IPS-20b (cell line): ENCODE data around the gene TRIM68.

Source experiments
- H3K27ac ChIP-seq: one replicate; pipeline ENCODE4 v1.5.1; 2013; ENCODE audit warnings: low read length
- H3K27me3 ChIP-seq: 2 replicates; pipeline ENCODE4 v1.6.1; 2013; ENCODE audit warnings: mild to moderate bottlenecking, low read length, inconsistent platforms; ENCODE audit not compliant: insufficient read depth
- H3K36me3 ChIP-seq: 2 replicates; pipeline ENCODE4 v1.6.1; 2013; ENCODE audit warnings: low read depth, mild to moderate bottlenecking, inconsistent platforms, low read length, moderate library complexity; ENCODE audit not compliant: insufficient read depth
- H3K4me1 ChIP-seq: 2 replicates; pipeline ENCODE4 v1.6.1; 2013; ENCODE audit warnings: mild to moderate bottlenecking, control low read depth, inconsistent platforms, low read length, moderate library complexity; ENCODE audit not compliant: insufficient read depth
- H3K4me3 ChIP-seq: 2 replicates; pipeline ENCODE4 v1.5.1; 2013; ENCODE audit warnings: mild to moderate bottlenecking, low read length, inconsistent platforms
- H3K9ac ChIP-seq: 2 replicates; pipeline ENCODE4 v1.6.1; 2013; ENCODE audit warnings: low read depth, mild to moderate bottlenecking, inconsistent platforms, low read length, moderate library complexity
- H3K9me3 ChIP-seq: 2 replicates; pipeline ENCODE4 v1.6.1; 2013; ENCODE audit warnings: mild to moderate bottlenecking, low read depth, low read length, inconsistent platforms; ENCODE audit not compliant: insufficient read depth

TRIM68 gene

DNA sequence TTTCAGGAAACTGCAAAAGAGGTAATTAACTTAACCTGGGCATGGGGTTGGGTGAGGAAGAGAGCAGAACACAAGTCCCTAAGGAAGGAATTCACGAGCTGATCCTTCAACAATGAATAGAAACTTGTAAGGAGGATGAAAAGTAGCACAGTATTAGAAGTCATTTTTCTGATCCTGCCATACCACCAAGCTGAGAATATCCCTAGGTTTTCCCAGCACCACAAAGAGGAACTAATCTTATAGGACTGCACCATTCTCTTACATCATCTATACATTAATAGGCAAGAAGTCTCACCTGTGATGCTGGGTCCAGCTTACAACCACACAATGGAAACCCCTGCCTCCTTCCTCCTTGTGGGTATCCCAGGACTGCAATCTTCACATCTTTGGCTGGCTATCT, 14.3 kb downstream of the TRIM68 start, which contains the start of gene OR52I1:
TSS of gene OR52I1 (plus strand) at position 301 of the 400 bp plus-strand sequence. CDS start at position 301, 0 bp downstream.
- no peak within 1 kb of the TSS for H3K4me3 ChIP-seq
- no peak within 1 kb of the TSS for H3K9ac ChIP-seq
- no peak within 1 kb of the TSS for H3K27ac ChIP-seq
- H3K27me3 ChIP-seq = no peaks in the 10 kb centered on the region
- H3K9me3 ChIP-seq = no peaks in the 10 kb centered on the region
- H3K36me3 ChIP-seq = no peaks in the 10 kb centered on the region
- no peaks in the 10 kb centered on the region for H3K4me1 ChIP-seq

DNA sequence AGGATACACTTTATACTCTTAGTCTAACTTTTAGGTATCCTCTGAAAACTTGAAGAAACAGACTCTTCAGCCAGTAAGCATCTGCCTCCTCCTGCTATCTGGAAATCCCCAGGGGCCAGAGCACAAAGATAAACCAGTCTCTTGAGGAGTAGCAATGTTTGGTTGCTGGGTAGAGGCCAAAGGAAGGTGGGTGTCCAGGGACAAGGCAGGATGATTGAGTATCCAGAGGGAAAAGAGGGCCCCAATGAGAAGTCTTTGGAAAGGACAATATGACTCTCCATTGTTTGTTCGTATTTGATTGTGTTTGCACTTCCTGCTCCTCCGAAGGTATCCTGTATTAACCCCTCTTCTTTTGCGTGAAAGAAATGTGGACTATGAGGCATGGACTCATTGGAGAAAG, 19.0 kb downstream of the TRIM68 start:
- H3K9me3 ChIP-seq = no peaks in the 10 kb centered on the region
- no peak overlapping the region for H3K27ac ChIP-seq
- no peaks in the 10 kb centered on the region for H3K4me1 ChIP-seq
- H3K36me3 ChIP-seq = no peaks in the 10 kb centered on the region
- H3K9ac ChIP-seq = no peak overlapping the region
- peaks cover 3% of the 10 kb centered on the region; the same call in 1 of the 2 replicates for H3K27me3 ChIP-seq
- no peak overlapping the region for H3K4me3 ChIP-seq

DNA sequence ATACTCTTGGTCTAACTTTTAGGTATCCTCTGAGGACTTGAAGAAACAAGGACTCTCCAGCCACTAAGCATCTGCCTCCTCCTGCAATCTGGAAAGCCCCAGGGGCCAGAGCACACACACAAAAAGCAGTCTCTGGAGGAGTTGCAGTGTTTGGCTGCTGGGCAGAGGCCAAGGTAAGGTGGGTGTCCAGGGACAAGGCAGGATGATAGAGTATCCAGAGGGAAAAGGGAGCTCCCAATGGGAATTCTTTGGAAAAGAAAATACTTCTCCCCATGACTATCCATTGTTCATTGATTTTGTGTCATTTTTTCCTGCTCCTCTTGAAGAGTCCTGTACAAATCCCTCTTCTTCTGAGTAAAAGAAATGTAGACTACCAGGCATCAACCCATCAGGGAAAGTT, 26.6 kb downstream of the TRIM68 start, which contains the start of gene OR52I2:
TSS of gene OR52I2 (plus strand) at position 301 of the 400 bp plus-strand sequence.
- H3K27me3 ChIP-seq = peaks cover 3% of the 10 kb centered on the region; the same call in 1 of the 2 replicates
- no peaks in the 10 kb centered on the region for H3K9me3 ChIP-seq

DNA sequence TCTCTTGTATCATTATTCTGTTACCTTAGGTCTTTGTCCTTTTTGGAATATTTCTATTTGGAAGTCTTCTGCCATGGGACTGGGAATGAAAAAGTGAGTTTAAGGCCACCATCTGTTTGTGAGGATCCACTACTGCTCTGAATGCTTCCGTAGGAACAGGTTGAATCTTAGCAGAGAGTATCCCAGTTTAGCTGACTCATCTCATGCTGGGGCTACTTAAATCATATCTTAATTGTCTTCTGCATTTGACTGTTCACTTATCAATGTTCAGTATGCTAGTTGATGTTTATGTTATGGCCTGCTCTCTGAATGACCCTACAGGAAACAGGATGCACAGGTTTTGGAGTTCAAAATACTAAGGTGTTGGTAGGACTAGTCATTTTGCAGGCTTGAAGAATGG, 27.9 kb downstream of the TRIM68 start:
- no peaks in the 10 kb centered on the region for H3K4me1 ChIP-seq
- no peak overlapping the region for H3K9ac ChIP-seq
- no peaks in the 10 kb centered on the region for H3K36me3 ChIP-seq
- no peaks in the 10 kb centered on the region; the same call in 1 of the 2 replicates for H3K27me3 ChIP-seq
- no peak overlapping the region for H3K27ac ChIP-seq
- H3K9me3 ChIP-seq = no peaks in the 10 kb centered on the region
- H3K4me3 ChIP-seq = no peak overlapping the region

More for the DNA sequence above, 26.6 kb downstream of the TRIM68 start, which contains the start of gene OR52I2:
- H3K9ac ChIP-seq = no peak within 1 kb of the TSS
- H3K27ac ChIP-seq = no peak within 1 kb of the TSS
- H3K4me1 ChIP-seq = no peaks in the 10 kb centered on the region
- H3K4me3 ChIP-seq = no peak within 1 kb of the TSS
- no peaks in the 10 kb centered on the region for H3K36me3 ChIP-seq

DNA sequence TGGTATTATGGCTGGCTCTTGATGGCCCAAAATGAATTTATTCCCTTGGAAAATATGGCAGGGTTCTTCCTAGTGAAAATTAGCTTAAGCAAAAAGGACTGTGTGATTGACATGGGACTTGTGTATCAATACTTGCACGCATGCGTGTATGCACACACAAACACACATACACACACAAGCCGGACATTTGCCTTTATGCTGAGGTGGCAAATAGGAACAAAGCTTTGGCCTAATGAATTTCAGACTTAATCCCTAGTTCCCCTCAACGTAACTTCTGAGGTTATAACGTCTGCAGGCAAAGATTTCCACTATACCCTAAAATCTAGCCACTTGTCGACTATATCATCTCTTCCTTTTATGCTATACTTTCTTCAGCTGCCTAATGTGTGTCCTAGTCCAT, 29.4 kb downstream of the TRIM68 start:
- no peaks in the 10 kb centered on the region for H3K36me3 ChIP-seq
- H3K27me3 ChIP-seq = no peaks in the 10 kb centered on the region
- no peak overlapping the region for H3K9ac ChIP-seq
- no peak overlapping the region for H3K27ac ChIP-seq
- H3K4me1 ChIP-seq = no peaks in the 10 kb centered on the region
- no peak overlapping the region for H3K4me3 ChIP-seq
- H3K9me3 ChIP-seq = no peaks in the 10 kb centered on the region

DNA sequence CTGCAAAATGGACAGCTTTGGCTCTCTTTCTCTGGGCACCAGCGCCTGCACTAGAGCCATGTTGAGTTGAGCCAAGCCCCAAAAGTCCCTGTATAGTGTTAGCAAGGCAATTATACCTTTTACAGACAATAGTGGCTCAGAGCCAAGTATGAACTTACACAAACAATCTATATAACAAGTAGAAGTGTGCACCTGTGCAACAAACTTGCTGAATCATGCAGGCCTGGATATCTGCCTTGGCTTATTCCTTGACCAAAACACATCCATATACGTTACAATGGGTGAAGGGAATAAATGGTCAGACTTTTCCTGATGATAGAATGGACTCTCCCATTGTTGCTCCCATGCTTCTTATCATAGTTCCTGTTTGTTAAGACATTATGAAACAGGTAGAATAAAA, 30.3 kb downstream of the TRIM68 start:
- H3K9me3 ChIP-seq = no peaks in the 10 kb centered on the region
- H3K27me3 ChIP-seq = no peaks in the 10 kb centered on the region
- no peak overlapping the region for H3K27ac ChIP-seq
- no peak overlapping the region for H3K4me3 ChIP-seq
- H3K4me1 ChIP-seq = no peaks in the 10 kb centered on the region
- no peaks in the 10 kb centered on the region for H3K36me3 ChIP-seq
- H3K9ac ChIP-seq = no peak overlapping the region

DNA sequence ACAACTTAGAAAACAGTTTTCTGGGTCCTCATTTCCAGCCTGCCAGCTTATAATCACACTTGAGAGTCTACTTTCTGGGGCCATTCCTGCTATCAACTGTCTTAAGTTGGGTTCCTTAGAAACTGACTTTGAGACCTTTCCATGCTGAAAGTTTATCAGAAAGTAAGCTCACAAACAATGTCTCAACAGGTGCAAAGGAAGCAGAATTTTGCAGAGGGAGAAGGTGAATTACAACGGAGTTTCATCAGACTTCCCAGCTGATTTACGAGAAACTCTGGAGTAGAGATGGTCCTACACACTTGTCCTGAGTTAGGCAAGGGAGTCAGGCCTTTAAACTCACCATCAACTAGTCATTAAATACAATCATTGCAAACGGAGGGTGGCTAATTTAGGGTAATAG, 31.2 kb downstream of the TRIM68 start:
- H3K36me3 ChIP-seq = no peaks in the 10 kb centered on the region
- no peaks in the 10 kb centered on the region for H3K27me3 ChIP-seq

DNA sequence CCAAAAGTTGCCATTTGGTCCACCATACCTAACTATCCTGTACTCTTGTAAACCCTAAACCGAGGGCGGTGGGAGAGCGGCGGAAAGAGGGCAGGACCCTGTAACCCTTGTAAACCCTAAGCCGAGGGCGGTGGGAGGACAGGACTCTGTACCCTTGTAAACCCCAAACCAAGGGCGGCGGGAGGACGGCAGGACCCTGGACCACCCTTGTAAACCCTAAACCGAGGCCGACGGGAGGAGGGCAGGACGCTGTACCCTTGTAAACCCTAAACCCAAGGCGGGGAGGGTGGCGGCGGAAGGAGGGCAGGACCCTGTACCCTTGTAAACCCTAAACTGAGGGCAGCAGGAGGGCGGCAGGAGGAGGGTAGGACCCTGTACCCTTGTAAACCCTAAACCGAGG, 39.0 kb downstream of the TRIM68 start:
- Histone ChIP-seq H3K27me3 (no peaks in the 10 kb centered on the region), H3K9me3 (no peaks in the 10 kb centered on the region; the same call in 1 of the 2 replicates), H3K36me3 (no peaks in the 10 kb centered on the region), H3K4me1 (peaks cover 9% of the 10 kb centered on the region; the same call in 1 of the 2 replicates), H3K4me3 (no peak overlapping the region), H3K9ac (no peak overlapping the region), H3K27ac (no peak overlapping the region)

More for the DNA sequence above, 31.2 kb downstream of the TRIM68 start:
- Histone ChIP-seq H3K4me1 (peaks cover 5% of the 10 kb centered on the region; the same call in 1 of the 2 replicates), H3K4me3 (no peak overlapping the region), H3K9me3 (no peaks in the 10 kb centered on the region), H3K27ac (no peak overlapping the region), H3K9ac (no peak overlapping the region)

DNA sequence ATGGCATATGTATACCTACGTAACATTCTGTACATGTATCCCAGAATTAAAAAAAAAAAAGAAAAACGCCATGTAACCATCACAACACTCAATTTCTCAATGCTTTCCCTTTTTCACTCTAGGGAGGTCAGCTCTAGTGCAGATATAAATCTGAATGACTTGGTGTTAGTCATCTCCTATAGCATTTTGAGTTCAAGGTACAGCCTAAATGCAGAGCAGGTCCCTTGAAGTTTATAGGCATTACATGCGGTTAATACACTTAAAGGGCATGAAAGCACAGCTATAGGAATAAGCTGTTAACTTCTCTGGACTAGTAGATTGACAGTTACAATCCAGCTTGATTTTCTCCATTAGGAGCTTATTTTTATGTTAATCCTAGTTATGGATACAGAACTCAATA, 42.7 kb downstream of the TRIM68 start:
- no peak overlapping the region for H3K9ac ChIP-seq
- no peaks in the 10 kb centered on the region for H3K4me1 ChIP-seq
- H3K27me3 ChIP-seq = no peaks in the 10 kb centered on the region
- no peaks in the 10 kb centered on the region; the same call in 1 of the 2 replicates for H3K9me3 ChIP-seq
- no peak overlapping the region for H3K4me3 ChIP-seq
- H3K36me3 ChIP-seq = no peaks in the 10 kb centered on the region
- no peak overlapping the region for H3K27ac ChIP-seq

DNA sequence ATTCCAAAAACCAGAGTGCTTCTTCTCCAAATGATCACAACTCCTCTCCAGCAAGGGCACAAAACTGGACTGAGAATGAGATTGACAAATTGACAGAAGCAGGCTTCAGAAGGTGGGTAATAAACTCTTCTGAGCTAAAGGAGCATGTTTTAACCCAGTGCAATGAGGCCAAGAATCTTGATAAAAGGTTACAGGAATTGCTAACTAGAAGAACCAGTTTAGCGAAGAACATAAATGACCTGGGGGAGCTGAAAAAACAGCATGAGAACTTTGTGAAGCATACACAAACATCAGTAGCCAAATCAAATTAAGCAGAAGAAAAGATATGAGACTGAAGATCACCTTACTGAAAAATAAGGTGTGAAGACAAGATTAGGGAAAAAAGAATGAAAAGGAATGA, 47.6 kb downstream of the TRIM68 start:
- Histone ChIP-seq H3K27me3 (no peaks in the 10 kb centered on the region), H3K27ac (no peak overlapping the region), H3K4me1 (no peaks in the 10 kb centered on the region), H3K9me3 (no peaks in the 10 kb centered on the region; the same call in 1 of the 2 replicates), H3K4me3 (no peak overlapping the region), H3K36me3 (no peaks in the 10 kb centered on the region), H3K9ac (no peak overlapping the region)

DNA sequence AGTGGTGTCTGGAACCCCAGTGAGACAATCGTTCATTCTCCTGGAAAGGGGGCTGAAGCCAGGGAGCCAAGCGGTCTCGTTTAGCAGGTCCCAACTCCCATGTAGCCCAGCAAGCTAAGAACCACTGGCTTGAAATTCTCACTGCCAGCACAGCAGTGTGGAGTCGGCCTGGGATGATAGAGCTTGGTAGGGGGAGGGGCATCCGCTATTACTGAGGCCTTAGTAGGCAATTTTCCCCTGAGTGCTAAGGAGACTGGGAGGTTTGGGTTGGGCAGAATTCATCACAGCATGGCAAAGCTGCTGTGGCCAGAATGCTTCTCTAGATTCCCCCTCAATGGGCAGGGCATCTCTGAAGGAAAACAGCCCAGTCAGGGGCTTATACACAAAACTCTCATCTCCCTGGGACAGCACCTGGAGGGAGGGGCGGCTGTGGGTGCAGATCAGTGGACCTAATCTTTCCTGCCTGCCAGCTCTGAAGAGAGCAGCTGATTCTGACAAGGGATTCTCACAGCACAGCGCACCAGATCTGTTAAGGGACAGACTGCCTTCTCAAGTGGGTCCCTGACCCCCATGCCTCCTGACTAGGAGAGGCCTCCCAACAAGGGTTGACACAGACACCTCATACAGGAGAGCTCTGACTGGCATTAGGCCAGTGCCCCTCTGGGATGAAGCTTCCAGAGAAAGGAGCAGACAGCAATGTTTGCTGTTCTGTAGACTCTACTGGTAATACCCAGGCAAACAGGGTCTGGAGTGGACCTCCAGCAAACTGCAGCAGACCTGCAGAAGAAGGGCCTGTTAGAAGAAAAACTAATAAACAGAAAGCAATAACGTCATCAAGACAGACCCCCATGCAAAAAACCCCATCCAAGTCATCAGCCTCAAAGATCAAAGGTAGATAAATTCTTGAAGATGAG, 48.2 kb downstream of the TRIM68 start:
- no peak overlapping the region for H3K4me3 ChIP-seq
- no peaks in the 10 kb centered on the region; the same call in 1 of the 2 replicates for H3K9me3 ChIP-seq
- H3K36me3 ChIP-seq = no peaks in the 10 kb centered on the region
- H3K4me1 ChIP-seq = no peaks in the 10 kb centered on the region
- no peaks in the 10 kb centered on the region for H3K27me3 ChIP-seq
- no peak overlapping the region for H3K9ac ChIP-seq
- no peak overlapping the region for H3K27ac ChIP-seq
